ENCODE measurements around the gene CASP5. TPM values are rescaled to one million over a fixed set of nuclear protein-coding genes. Genes with fewer than 3 reads are reported as not detected.
"Not testable (repeated sequence)": the region's sequence is repeated elsewhere in the genome, so short reads cannot be mapped to it uniquely, and the experiment has no call there.

Gene CASP5
- total and polyA plus RNA-seq, 2 experiments from 2014 or later, result 0.46 to 2.9 TPM

DNA sequence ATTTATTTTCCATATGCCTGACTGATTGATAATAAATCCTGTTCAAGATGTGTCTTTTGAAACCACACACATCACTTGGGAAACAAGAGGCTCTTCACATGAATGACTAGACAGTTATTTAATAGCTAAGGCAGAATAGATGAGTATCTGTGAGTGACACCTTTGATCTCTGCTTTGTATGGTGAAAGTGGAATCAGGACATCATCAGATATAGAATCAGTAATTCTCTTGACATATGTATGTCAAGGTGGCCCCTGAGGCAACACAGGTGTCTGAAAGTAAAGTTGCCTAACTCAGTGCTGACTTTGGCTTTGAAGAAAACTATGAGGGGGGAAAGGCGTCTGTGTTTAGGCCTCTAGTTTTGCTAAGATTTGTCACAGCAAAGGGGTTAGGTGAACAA, 43.1 kb downstream of the CASP5 start:
- Histone ChIP-seq H3K4me2 (no peak overlapping the region), H2AFZ (no peak overlapping the region), H3K4me3 (no peak overlapping the region), H3K27me3 (no peaks in the 10 kb centered on the region), H3K4me1 (ENCODE audit: insufficient read depth) (no peaks in the 10 kb centered on the region), H3K79me2 (no peaks in the 10 kb centered on the region), H3K27ac (no peak overlapping the region), H3K9me3 (ENCODE audit: low read depth) (no peaks in the 10 kb centered on the region), H4K20me1 (ENCODE audit: insufficient read depth, poor library complexity, severe bottlenecking) (no peaks in the 10 kb centered on the region), H3K36me3 (replicated peaks; ENCODE audit: insufficient read depth, low read depth) (no peaks in the 10 kb centered on the region), H3K9me2 (replicated peaks; ENCODE audit: insufficient read depth) (no peaks in the 10 kb centered on the region)
- no peak for DNase-seq (ENCODE audit: low spot score)
- 74% methylated on average over 1 of the region's 1 CpG for WGBS (ENCODE audit: low lambda C conversion rate, missing lambda C conversion rate)
- no peak for TF ChIP-seq EZH2phosphoT487 (IDR thresholded peaks at IDR 0.05; ENCODE audit: low read depth, severe bottlenecking, unreplicated experiment)
- no peak for TF ChIP-seq EZH2 (IDR thresholded peaks at IDR 0.05; ENCODE audit: borderline replicate concordance)

DNA sequence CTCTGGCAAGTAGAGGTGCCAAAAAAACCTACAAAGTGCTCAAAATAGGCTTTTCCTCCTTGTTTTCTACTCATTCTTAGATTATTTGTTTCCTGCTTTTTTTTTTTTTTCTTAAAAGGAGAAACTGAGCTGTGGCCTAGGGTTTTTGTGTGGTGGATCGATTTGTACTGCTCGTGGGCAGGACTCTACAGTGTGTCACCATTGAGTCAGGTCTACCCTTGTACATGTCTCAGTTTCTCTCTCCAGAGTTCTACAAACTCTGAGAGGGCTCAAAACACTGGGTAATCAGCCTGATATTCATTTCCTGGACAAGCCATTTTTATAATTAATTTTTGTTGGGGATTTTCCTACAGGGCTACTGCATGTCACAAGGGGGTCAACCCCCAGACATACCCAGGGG, 49.4 kb downstream of the CASP5 start:
- WGBS (ENCODE audit: low lambda C conversion rate, missing lambda C conversion rate), result 91% methylated on average over 2 of the region's 2 CpGs

DNA sequence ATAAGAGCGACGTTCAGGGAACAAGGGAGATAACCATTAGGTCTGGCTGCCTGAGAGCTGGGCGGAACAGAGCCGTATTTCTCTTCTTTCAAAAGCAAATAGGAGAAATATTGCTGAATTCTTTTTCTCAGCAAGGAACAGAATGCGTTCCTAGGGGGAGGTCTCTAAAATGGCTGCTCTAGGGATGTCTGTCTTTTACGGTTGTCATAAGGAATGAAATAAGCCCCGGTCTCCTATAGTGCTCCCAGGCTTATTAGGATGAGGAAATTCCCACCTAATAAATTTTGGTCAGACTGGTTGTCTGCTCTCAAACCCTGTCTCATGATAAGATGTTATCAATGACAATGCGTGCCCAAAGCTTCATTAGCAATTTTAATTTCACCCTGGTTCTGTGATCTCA, 50.0 kb downstream of the CASP5 start:
- WGBS (ENCODE audit: low lambda C conversion rate, missing lambda C conversion rate), result 93% methylated on average over 8 of the region's 8 CpGs

More for the DNA sequence above, 49.4 kb downstream of the CASP5 start:
- no peaks in the 10 kb centered on the region for H3K4me1 ChIP-seq (ENCODE audit: insufficient read depth)
- no peaks in the 10 kb centered on the region for H3K9me2 ChIP-seq (replicated peaks; ENCODE audit: insufficient read depth)
- no peaks in the 10 kb centered on the region for H3K27me3 ChIP-seq
- H3K27ac ChIP-seq, result no peak overlapping the region
- DNase-seq (ENCODE audit: low spot score), result no peak
- TF ChIP-seq, protein P1, sequence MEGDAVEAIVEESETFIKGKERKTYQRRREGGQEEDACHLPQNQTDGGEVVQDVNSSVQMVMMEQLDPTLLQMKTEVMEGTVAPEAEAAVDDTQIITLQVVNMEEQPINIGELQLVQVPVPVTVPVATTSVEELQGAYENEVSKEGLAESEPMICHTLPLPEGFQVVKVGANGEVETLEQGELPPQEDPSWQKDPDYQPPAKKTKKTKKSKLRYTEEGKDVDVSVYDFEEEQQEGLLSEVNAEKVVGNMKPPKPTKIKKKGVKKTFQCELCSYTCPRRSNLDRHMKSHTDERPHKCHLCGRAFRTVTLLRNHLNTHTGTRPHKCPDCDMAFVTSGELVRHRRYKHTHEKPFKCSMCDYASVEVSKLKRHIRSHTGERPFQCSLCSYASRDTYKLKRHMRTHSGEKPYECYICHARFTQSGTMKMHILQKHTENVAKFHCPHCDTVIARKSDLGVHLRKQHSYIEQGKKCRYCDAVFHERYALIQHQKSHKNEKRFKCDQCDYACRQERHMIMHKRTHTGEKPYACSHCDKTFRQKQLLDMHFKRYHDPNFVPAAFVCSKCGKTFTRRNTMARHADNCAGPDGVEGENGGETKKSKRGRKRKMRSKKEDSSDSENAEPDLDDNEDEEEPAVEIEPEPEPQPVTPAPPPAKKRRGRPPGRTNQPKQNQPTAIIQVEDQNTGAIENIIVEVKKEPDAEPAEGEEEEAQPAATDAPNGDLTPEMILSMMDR (IDR thresholded peaks at IDR 0.05; ENCODE audit: poor library complexity), result no peak
- no peak for TF ChIP-seq EZH2 (IDR thresholded peaks at IDR 0.05; ENCODE audit: borderline replicate concordance)
- no peak for TF ChIP-seq EZH2phosphoT487 (IDR thresholded peaks at IDR 0.05; ENCODE audit: low read depth, severe bottlenecking, unreplicated experiment)
- no peak overlapping the region for H3K4me3 ChIP-seq
- H3K4me2 ChIP-seq, result no peak overlapping the region
- no peaks in the 10 kb centered on the region for H3K79me2 ChIP-seq
- no peaks in the 10 kb centered on the region for H4K20me1 ChIP-seq (ENCODE audit: insufficient read depth, poor library complexity, severe bottlenecking)
- no peak overlapping the region for H2AFZ ChIP-seq
- H3K9me3 ChIP-seq (ENCODE audit: low read depth), result no peaks in the 10 kb centered on the region
- H3K36me3 ChIP-seq (replicated peaks; ENCODE audit: insufficient read depth, low read depth), result no peaks in the 10 kb centered on the region

DNA sequence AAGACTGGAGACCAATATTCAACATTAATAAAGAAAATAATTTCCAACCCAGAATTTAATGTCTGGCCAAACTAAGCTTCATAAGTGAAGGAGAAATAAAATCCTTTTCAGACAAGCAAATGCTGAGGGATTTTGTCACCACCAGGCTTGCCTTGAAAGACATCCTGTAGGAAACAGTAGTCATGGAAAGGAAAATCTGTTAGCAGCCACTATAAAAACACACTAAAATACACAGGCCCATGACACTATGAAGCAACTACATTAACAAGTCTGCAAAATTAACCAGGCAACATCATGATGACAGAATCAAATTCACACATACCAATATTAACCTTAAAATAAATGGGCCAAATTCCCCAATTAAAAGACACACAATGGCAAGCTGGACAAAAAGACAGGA, 52.2 kb downstream of the CASP5 start:
- H3K4me2 ChIP-seq, result no peak overlapping the region
- H3K79me2 ChIP-seq, result peaks cover 6% of the 10 kb centered on the region
- no peak overlapping the region for H3K4me3 ChIP-seq
- TF ChIP-seq EZH2 (IDR thresholded peaks at IDR 0.05; ENCODE audit: borderline replicate concordance), result no peak
- TF ChIP-seq, protein P1 (IDR thresholded peaks at IDR 0.05; ENCODE audit: poor library complexity), result no peak
- H3K36me3 ChIP-seq (replicated peaks; ENCODE audit: insufficient read depth, low read depth), result no peaks in the 10 kb centered on the region
- H4K20me1 ChIP-seq (ENCODE audit: insufficient read depth, poor library complexity, severe bottlenecking), result no peaks in the 10 kb centered on the region
- H3K9me3 ChIP-seq (ENCODE audit: low read depth), result no peaks in the 10 kb centered on the region
- H3K27me3 ChIP-seq, result no peaks in the 10 kb centered on the region
- peaks cover 5% of the 10 kb centered on the region for H3K4me1 ChIP-seq (ENCODE audit: insufficient read depth)
- no peak for DNase-seq (ENCODE audit: low spot score)
- H2AFZ ChIP-seq, result no peak overlapping the region
- no peaks in the 10 kb centered on the region for H3K9me2 ChIP-seq (replicated peaks; ENCODE audit: insufficient read depth)
- no peak overlapping the region for H3K27ac ChIP-seq

More for the DNA sequence above, 50.0 kb downstream of the CASP5 start:
- H2AFZ ChIP-seq; H3K4me2 ChIP-seq; H3K36me3 ChIP-seq (replicated peaks; ENCODE audit: insufficient read depth, low read depth); DNase-seq (ENCODE audit: low spot score); H3K4me1 ChIP-seq (ENCODE audit: insufficient read depth); H3K79me2 ChIP-seq; H3K9me3 ChIP-seq (ENCODE audit: low read depth); H3K4me3 ChIP-seq; H3K27ac ChIP-seq; H3K27me3 ChIP-seq; H4K20me1 ChIP-seq (ENCODE audit: insufficient read depth, poor library complexity, severe bottlenecking); H3K9me2 ChIP-seq (replicated peaks; ENCODE audit: insufficient read depth): not testable (repeated sequence)

Measured in hepatocyte (in vitro differentiated cells).